Natural killer cell (primary cell): Measurements from ENCODE around the gene AP3S1. TPM values are rescaled to one million over a fixed set of nuclear protein-coding genes. Genes with fewer than 3 reads are reported as not detected.

ENCODE experiments used
- ATAC-seq, 3 donors: fragments of 150-1000 bp in 2 of 3; fragments of 200-7000 bp in 1 of 3; cut with Tn5 transposase; 1 replicate in 1 of 3; 2 replicates in 2 of 3; pipeline ENCODE4 v1.10.0; 2021; ENCODE audit warnings: mild to moderate bottlenecking in 2 of 3, moderate library complexity in 2 of 3
- DNase-seq, 2 donors: peaks; one replicate each; pipeline versions ENCODE4 v3.0.0 to v3.0.0-alpha.2; 2013 to 2021; ENCODE audit warnings: mixed read lengths in 1 of 2
- H3K27ac ChIP-seq: one replicate; pipeline ENCODE4 v1.5.1; 2013; ENCODE audit warnings: mild to moderate bottlenecking, low read length
- H3K27me3 ChIP-seq: one replicate; pipeline ENCODE4 v1.6.1; 2013; ENCODE audit warnings: low read length; ENCODE audit not compliant: control insufficient read depth, insufficient read depth
- H3K36me3 ChIP-seq: one replicate; pipeline ENCODE4 v1.6.1; 2013; ENCODE audit warnings: low read length; ENCODE audit not compliant: control insufficient read depth, insufficient read depth
- H3K4me1 ChIP-seq: one replicate; pipeline ENCODE4 v1.6.1; 2013; ENCODE audit warnings: low read length; ENCODE audit not compliant: control insufficient read depth, insufficient read depth
- H3K4me3 ChIP-seq: one replicate; pipeline ENCODE4 v1.5.1; 2013; ENCODE audit warnings: low read length
- H3K9me3 ChIP-seq: one replicate; pipeline ENCODE4 v1.6.1; 2013; ENCODE audit warnings: low read length; ENCODE audit not compliant: control insufficient read depth, insufficient read depth
- H3K27ac Mint-ChIP-seq, 2 donors: one replicate each; pipeline ENCODE4 v1.8.0; 2022; ENCODE audit warnings: mild to moderate bottlenecking in 2 of 2, mixed read lengths in 2 of 2, moderate library complexity in 1 of 2
- H3K27me3 Mint-ChIP-seq, 2 donors: one replicate each; pipeline ENCODE4 v1.8.0; 2022; ENCODE audit warnings: low read depth in 2 of 2, mixed read lengths in 2 of 2
- H3K36me3 Mint-ChIP-seq: one replicate; pipeline ENCODE4 v1.8.0; 2022; ENCODE audit warnings: mixed read lengths
- H3K4me1 Mint-ChIP-seq, 2 donors: one replicate each; pipeline ENCODE4 v1.8.0; 2022; ENCODE audit warnings: mixed read lengths in 2 of 2
- H3K4me3 Mint-ChIP-seq: one replicate; pipeline ENCODE4 v1.8.0; 2022; ENCODE audit warnings: mild to moderate bottlenecking, moderate library complexity, mixed read lengths
- H3K9me3 Mint-ChIP-seq, 2 donors: one replicate each; pipeline ENCODE4 v1.8.0; 2022; ENCODE audit warnings: mixed read lengths in 2 of 2
- WGBS: methylation state at CpG from one replicate; pipeline ENCODE4 v1.1.7; 2013; ENCODE audit warnings: missing lambda C conversion rate; ENCODE audit not compliant: insufficient coverage; 5-methylcytosine and 5-hydroxymethylcytosine counted together
- intact Hi-C: fragments of 100-400 bp; cut with micrococcal nuclease; formaldehyde crosslinking; loops from one replicate; pipeline ENCODE4 v1.14.2; 2022
- total RNA-seq, 4 donors: library from RNA; stranded (reverse); fragments of 120-200 nt in 1 of 4; gene quantifications; one replicate each; pipeline versions ENCODE4 v1.2.3 to v1.2.4, GENCODE V29; 2013 to 2022
- TF ChIP-seq, protein P1 (sequence below): fragments of 200-600 bp; IDR thresholded peaks from one replicate; pipeline ENCODE4 v1.8.0; 2022; ENCODE audit warnings: antibody characterized with exemption

AP3S1 gene
- total RNA-seq, 3 donors from 2014 or later (not counting 1 experiment from before 2014, with no cell fraction given) = 35.5 to 57.9 (median 37.1) TPM

- Histone ChIP-seq H3K9me3 (no peaks in the 10 kb centered on the region), H3K27me3 (no peaks in the 10 kb centered on the region), H3K4me1 (peaks cover 15% of the 10 kb centered on the region), H3K27ac (peak overlapping the region; percentile 36), H3K36me3 (peaks cover 39% of the 10 kb centered on the region), H3K4me3 (no peak overlapping the region)
- Mint-ChIP-seq H3K9me3 (no peaks in the 10 kb centered on the region), H3K27ac (peak overlapping the region; percentile 97 to 98), H3K27me3 (no peaks in the 10 kb centered on the region), H3K4me3 (peak overlapping the region; percentile 96), H3K4me1 (peaks cover 45 to 69% of the 10 kb centered on the region in 2 donors), H3K36me3 (peaks cover 26% of the 10 kb centered on the region)
- peak; percentile 18 to 78 for DNase-seq
- intact Hi-C loops = loop anchor here (1.0 kb wide), 1 partner anchor 205 kb away; no protein-coding TSS in a partner anchor
- ATAC-seq = peak; percentile 43 to 63 (median 46)
- TF ChIP-seq, protein P1, sequence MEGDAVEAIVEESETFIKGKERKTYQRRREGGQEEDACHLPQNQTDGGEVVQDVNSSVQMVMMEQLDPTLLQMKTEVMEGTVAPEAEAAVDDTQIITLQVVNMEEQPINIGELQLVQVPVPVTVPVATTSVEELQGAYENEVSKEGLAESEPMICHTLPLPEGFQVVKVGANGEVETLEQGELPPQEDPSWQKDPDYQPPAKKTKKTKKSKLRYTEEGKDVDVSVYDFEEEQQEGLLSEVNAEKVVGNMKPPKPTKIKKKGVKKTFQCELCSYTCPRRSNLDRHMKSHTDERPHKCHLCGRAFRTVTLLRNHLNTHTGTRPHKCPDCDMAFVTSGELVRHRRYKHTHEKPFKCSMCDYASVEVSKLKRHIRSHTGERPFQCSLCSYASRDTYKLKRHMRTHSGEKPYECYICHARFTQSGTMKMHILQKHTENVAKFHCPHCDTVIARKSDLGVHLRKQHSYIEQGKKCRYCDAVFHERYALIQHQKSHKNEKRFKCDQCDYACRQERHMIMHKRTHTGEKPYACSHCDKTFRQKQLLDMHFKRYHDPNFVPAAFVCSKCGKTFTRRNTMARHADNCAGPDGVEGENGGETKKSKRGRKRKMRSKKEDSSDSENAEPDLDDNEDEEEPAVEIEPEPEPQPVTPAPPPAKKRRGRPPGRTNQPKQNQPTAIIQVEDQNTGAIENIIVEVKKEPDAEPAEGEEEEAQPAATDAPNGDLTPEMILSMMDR = peak; percentile 66
- WGBS = 41% methylated on average over 7 of the region's 10 CpGs
Observed at GRCh38 chr5:115838885-115839518, 2.7 kb upstream of the AP3S1 start.

- peak overlapping the region; percentile 97 to 98 for H3K27ac Mint-ChIP-seq
- Histone ChIP-seq H3K4me3 (peak overlapping the region; percentile 89), H3K27ac (peak overlapping the region; percentile 92), H3K9me3 (no peaks in the 10 kb centered on the region), H3K4me1 (peaks cover 15% of the 10 kb centered on the region), H3K27me3 (no peaks in the 10 kb centered on the region), H3K36me3 (peaks cover 21% of the 10 kb centered on the region)
- H3K27me3 Mint-ChIP-seq = no peaks in the 10 kb centered on the region
- H3K9me3 Mint-ChIP-seq = no peaks in the 10 kb centered on the region
- ATAC-seq (no peak), DNase-seq (no peak)
- TF ChIP-seq, protein P1 = no peak
- H3K4me1 Mint-ChIP-seq = peaks cover 47 to 63% of the 10 kb centered on the region in 2 donors
- intact Hi-C loops = loop anchor here (1.0 to 2.0 kb wide), 2 partner anchors 214 to 297 kb away; partner anchors contain the start of genes FEM1C and TMED7
- H3K4me3 Mint-ChIP-seq = peak overlapping the region; percentile 96
- WGBS = 3% methylated on average over 5 of the region's 5 CpGs
- peaks cover 12% of the 10 kb centered on the region for H3K36me3 Mint-ChIP-seq
Observed at GRCh38 chr5:115840873-115841272, 862 bp upstream of the AP3S1 start.

- Histone ChIP-seq H3K4me1 (peaks cover 15% of the 10 kb centered on the region), H3K36me3 (peaks cover 7% of the 10 kb centered on the region), H3K27ac (peak overlapping the region; percentile 92), H3K4me3 (peak overlapping the region; percentile 89), H3K27me3 (no peaks in the 10 kb centered on the region), H3K9me3 (no peaks in the 10 kb centered on the region)
- Mint-ChIP-seq H3K36me3 (no peaks in the 10 kb centered on the region), H3K4me1 (peaks cover 41 to 51% of the 10 kb centered on the region in 2 donors), H3K27ac (peak overlapping the region; percentile 97 to 98), H3K9me3 (no peaks in the 10 kb centered on the region), H3K27me3 (no peaks in the 10 kb centered on the region), H3K4me3 (peak overlapping the region; percentile 96)
- DNase-seq (peak in 1 of 2 donors; percentile 50), ATAC-seq (peak; percentile 23 to 44 (median 29))
- TF ChIP-seq, protein P1 = no peak
- under 1% methylated on average over 68 of the region's 68 CpGs for WGBS
- intact Hi-C loops = loop anchor here (1.0 kb wide), 1 partner anchor 243 kb away; the partner anchor contains the start of gene COMMD10
Observed at GRCh38 chr5:115842089-115842935, 577 bp downstream of the AP3S1 start.
